GM12874 (cell line): Measurements from ENCODE around the gene TOX3.

Experiments
- TF ChIP-seq, protein P1 (sequence below): IDR thresholded peaks from 2 replicates; pipeline ENCODE4 v1.5.1; 2011; ENCODE audit warnings: low read depth, mild to moderate bottlenecking, control low read depth, low read length, moderate library complexity; ENCODE audit not compliant: insufficient read depth

TOX3 gene

DNA sequence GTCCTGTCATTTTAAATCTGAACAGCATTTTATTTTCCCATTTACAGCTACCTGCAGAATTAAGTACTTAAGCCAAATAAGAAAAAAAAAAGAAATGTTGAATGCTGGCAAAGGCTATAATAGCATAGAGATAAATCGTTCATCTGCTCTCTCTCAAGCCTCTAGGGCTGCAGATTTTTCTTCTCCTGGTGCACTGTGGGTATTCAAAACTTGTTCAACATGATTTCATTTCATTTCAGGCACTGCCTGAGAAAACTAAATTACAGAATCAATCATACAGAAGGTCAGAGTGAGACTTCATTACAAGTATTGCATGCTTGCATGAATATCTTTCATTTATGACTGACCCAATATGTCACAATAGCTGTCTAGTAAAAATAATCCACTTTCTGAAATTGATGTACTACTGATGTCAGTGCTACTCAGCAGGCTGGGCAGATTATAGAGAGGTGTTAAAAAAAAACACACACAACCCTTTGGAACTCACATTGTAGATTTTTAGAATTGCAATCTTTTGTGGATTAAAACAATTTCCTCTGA lies 86.2 kb downstream of the TOX3 start:
- TF ChIP-seq, protein P1, sequence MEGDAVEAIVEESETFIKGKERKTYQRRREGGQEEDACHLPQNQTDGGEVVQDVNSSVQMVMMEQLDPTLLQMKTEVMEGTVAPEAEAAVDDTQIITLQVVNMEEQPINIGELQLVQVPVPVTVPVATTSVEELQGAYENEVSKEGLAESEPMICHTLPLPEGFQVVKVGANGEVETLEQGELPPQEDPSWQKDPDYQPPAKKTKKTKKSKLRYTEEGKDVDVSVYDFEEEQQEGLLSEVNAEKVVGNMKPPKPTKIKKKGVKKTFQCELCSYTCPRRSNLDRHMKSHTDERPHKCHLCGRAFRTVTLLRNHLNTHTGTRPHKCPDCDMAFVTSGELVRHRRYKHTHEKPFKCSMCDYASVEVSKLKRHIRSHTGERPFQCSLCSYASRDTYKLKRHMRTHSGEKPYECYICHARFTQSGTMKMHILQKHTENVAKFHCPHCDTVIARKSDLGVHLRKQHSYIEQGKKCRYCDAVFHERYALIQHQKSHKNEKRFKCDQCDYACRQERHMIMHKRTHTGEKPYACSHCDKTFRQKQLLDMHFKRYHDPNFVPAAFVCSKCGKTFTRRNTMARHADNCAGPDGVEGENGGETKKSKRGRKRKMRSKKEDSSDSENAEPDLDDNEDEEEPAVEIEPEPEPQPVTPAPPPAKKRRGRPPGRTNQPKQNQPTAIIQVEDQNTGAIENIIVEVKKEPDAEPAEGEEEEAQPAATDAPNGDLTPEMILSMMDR: no peak

DNA sequence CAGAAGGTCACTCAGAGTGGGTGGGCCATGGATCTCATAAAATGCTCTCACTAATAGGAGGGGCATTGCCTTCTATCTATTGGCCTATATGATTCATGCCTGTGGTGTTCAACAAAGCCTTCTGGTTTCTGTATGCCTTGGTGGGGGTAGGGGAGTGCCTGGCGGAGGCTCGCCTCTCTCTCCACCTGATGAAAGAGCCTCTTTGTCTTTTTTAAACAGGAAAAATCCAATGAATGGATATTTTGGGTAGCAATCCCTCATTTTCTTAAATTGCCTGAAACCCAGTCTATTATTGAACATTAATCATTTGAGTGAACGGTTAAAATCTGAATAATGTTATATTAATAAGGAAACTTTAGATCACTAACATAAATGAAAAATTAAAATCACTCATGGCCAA lies 90.6 kb downstream of the TOX3 start:
- TF ChIP-seq, protein P1: no peak

DNA sequence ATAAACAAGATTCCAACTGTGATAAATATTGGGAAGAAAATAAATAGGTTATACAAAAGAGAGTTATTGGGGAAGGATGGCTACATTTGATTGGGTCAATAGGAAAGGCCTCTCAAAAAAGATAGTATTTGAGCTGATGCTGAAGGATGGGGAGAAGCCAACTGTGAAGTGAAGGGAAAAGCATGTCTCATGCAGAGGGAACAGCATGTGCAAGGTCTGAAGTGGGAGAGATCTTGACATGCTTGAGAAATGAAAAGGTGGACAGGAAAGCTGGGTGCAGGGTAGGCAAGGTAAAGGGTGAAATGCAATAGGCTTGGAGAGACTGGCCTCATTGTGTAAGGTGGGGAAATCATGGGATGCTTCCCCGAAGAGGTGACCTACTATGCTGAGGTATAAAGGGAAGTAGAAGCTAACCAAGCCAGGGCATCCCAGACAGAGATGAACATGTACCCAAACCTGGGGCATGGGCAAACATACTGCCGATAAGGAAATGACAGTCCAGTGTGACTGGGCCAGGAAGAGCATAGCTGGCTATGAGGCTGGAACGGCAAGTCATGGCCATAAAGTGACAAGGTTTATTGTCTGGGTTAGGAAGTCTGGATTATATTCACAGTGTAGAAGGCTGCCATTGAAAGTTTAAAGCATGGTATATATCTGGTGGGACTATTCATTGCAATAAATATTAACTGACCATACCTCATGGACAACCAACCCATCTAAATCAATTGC lies 91.2 kb downstream of the TOX3 start:
- TF ChIP-seq, protein P1: no peak

DNA sequence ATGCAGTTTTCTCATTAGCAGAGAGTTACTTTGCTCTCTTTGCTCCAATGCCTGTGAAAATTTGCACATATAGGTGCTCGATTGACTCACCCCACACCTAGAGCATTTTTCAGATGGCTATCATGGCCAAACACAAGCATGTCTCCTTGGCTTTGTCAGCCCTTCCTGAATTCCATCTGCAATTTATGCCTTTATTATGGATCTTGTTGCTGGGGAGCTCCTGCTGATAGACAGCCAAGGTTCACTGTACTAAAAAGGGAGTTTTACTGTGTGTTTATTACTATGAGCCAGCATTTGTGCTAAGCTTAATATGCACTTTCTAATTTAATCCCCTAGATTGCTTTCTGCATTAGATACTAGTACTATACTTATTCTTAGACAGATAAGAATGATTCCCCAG lies 93.3 kb downstream of the TOX3 start:
- TF ChIP-seq, protein P1: no peak

DNA sequence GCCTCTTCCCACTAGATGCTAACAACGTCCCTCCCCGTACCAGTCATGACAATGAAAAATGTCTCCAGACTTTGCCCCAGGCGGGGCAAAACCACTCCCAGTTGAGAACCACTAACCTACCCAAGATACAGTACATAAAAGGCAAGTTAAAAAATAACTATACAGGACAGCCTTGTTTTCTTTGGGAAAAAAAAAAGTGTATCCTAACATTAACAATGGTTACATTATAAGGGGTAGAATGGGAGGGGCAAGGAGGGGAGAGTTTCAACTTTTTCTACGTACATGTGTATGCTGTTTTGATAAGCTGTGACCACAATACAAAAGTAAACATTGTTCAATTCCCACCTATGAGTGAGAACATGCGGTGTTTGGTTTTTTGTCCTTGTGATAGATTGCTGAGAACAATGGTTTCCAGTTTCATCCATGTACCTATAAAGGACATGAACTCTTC lies 94.9 kb downstream of the TOX3 start:
- TF ChIP-seq, protein P1: no peak

DNA sequence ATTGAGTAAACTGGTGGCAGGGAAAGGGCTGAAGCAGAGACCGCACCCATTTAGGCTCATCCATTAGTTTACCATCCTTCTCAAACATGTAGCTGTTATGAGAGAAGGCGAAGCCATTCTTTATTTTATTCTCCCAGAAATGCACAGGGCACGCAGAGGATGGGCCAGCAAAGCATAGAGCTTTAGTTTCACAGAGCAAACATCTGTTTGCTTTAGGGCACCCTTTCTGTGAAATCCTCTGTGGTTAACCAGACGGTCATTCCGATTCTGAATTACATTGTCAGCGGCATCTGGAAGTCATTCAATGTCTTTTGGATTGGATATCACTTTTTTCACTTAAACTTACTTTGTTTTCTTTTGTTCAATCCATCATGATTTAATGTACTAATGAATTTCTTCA lies 96.0 kb downstream of the TOX3 start:
- TF ChIP-seq, protein P1: no peak

DNA sequence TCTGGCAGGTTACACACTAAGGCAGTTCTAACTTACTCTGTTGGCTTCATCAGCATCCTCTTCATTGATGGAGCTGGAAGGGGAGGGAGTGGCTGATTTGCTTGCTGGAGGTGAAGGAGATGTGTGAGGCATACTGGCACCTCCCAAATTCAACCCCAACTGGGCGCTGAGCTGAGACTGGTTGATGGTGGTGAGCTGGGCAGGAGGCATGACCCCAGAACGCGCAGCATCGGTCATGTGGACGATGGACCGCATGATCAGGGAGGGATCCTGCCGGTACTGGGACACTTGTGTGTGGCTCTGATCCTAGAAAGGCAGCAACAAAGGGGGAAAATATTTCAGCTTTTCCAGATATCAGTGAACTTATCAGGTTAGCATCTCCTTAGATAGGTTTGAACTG lies 96.7 kb downstream of the TOX3 start:
- TF ChIP-seq, protein P1: no peak
